Dedifferentiated amniotic fluid mesenchymal stem cell (primary cell): ENCODE measurements around the gene SLFN14.
"Not testable (repeated sequence)": the region's sequence is repeated elsewhere in the genome, so short reads cannot be mapped to it uniquely, and the experiment has no call there.

Experiments used
- DNase-seq: peaks from one replicate; pipeline ENCODE4 v3.0.0-alpha.2; 2016; ENCODE audit errors: extremely low spot score

The SLFN14 gene

GRCh38 chr17:35560703-35561102 lies at the start of gene SLFN14:
TSS of gene SLFN14 (minus strand) at chr17:35560819. CDS start at chr17:35558062, 2,757 bp downstream.
- no peak for DNase-seq

- DNase-seq, result no peak
Measured at GRCh38 chr17:35609831-35610230, 49.2 kb upstream of the SLFN14 start.

GRCh38 chr17:35607239-35607847 lies 46.7 kb upstream of the SLFN14 start:
- DNase-seq, result no peak

GRCh38 chr17:35605678-35606077 lies 45.1 kb upstream of the SLFN14 start:
- no peak for DNase-seq

GRCh38 chr17:35603674-35604073 lies 43.1 kb upstream of the SLFN14 start:
- no peak for DNase-seq

GRCh38 chr17:35597604-35598003 lies 37.0 kb upstream of the SLFN14 start:
- no peak for DNase-seq

- DNase-seq, result no peak
Measured at GRCh38 chr17:35596530-35597233, 36.1 kb upstream of the SLFN14 start.

GRCh38 chr17:35596072-35596471 lies 35.5 kb upstream of the SLFN14 start:
- DNase-seq, result no peak

GRCh38 chr17:35588196-35588920 lies 27.7 kb upstream of the SLFN14 start:
- DNase-seq, result no peak

GRCh38 chr17:35587074-35587961 lies 26.7 kb upstream of the SLFN14 start, which contains the start of gene AP2B1:
TSS of gene AP2B1 (plus strand) at chr17:35587322. CDS start at chr17:35594031, 6,709 bp downstream.
- DNase-seq, result peak; percentile 87

- no peak for DNase-seq
Measured at GRCh38 chr17:35586569-35587073, 26.0 kb upstream of the SLFN14 start.

- DNase-seq, result no peak
Measured at GRCh38 chr17:35584061-35584460, 23.4 kb upstream of the SLFN14 start.

- no peak for DNase-seq
Measured at GRCh38 chr17:35578929-35579432, 18.4 kb upstream of the SLFN14 start.

GRCh38 chr17:35578197-35578928 lies 17.7 kb upstream of the SLFN14 start, which contains the start of gene PEX12:
TSS of gene PEX12 (minus strand) at chr17:35578571. CDS start at chr17:35578021, 550 bp downstream.
- peak; percentile 82 for DNase-seq

- no peak for DNase-seq
Measured at GRCh38 chr17:35577830-35578196, 17.2 kb upstream of the SLFN14 start.

GRCh38 chr17:35575759-35576158 lies 15.1 kb upstream of the SLFN14 start:
- no peak for DNase-seq

GRCh38 chr17:35569405-35569804 lies 8.8 kb upstream of the SLFN14 start:
- DNase-seq, result no peak

- no peak for DNase-seq
Measured at GRCh38 chr17:35568561-35568960, 7.9 kb upstream of the SLFN14 start.

GRCh38 chr17:35566968-35567367 lies 6.3 kb upstream of the SLFN14 start:
- no peak for DNase-seq

- not testable (repeated sequence) for DNase-seq
Measured at GRCh38 chr17:35563181-35563580, 2.6 kb upstream of the SLFN14 start.
